ENCODE measurements around the gene STAT1.
"Not testable (repeated sequence)": the region's sequence is repeated elsewhere in the genome, so short reads cannot be mapped to it uniquely, and the experiment has no call there.

The STAT1 gene

DNA sequence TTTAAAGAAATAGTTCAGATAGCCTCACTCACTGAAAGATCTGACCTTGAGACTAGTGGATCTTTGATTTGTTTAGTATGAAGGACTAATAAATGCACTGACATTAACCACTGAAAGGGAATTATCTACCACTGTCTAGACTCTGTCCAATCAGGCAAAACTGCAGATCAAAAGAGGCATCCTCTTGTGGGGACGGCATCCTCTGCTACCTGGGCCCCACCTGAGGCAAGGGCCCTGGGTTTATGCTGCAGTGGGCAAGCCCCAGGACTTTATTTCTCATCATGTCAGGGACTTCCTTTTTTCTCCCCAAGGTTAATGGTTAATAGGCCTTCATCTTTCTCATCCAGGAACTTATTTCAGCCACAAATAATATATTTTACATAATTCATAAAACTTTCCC, 32.2 kb downstream of the STAT1 start:
- DNase-seq (ENCODE audit: low read depth in 2 of 2) = no peak

DNA sequence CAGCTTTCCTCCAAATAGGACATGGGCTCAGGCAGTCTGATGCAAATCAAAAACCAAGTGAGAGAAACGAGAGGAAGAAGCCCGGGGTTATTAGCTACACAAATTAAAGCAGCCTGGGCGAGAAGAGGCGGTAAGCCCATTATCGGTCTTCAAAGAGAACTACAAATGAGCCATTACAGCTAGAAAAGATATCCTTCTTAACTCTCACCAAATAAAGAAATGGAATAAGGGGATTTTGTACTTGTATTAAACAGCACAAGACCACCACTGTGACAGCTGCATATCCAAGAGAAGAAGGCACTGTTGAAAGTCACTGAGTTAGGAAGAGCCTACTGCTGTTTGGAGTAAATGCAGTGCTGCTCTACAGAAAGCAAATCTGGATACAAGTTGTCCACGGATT, 32.6 kb downstream of the STAT1 start:
- no peak for DNase-seq (ENCODE audit: low read depth in 2 of 2)

DNA sequence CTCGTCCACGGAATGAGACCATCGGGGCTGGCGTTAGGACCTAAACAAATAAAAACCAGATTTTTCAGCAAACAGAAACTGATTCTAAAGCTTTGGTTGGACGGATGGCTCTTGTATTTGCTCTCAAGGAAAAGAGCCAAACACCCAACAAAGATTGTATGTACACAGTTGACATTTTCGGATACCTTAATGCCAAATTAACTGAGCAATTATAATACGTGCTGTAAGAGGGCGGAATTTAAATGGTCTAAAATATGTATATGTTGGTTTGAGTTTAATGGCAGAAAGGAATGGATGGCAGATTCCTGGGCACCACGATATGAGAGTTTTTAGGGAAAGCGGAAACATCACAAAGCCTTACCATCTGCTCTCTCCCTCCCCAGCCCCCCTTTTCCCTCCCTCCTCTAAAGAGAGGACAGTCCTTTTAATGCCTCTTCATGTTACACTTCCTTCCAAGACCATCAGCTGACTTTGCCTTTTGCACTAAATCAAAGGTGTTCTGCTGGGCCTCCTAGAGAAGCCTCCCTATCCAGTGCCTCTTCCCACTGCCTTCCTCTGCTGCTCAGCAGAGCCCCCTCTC, 33.3 kb downstream of the STAT1 start:
- DNase-seq (ENCODE audit: low read depth in 2 of 2) = no peak

DNA sequence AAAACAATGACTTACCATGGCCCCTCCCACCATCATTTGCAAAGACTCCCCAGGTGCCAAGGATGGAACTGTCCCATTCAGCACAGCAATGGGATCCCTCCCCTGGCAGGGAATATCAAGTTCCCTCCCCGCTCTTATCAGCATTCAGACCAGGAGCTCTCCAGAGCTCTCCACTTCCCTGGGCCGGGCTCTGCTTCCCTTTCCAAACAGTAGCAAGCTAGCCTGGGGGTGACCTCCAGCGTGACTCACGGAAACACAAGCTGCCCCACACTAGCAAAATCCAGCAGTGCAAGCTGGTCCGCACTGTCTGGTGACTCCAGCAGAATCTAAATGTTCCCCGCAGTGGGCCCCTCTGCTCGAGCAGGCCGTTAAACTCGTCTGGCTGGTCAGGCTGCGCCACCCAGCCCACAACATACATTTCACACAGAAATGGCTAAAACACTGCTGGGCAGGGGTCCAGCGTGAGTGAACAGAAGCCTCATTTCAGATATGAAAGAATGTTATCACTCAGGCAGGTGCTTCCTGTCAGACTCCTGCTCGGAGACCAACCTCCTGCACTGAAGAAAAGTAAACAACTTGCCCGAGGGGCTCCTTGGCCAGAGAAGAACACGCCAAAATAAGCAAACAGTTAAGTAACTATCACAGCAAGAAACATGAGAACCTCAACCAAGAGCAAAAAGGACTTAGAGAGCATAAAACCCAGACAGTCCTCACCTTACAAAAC, 33.9 kb downstream of the STAT1 start:
- DNase-seq (ENCODE audit: low read depth in 2 of 2) = no peak

DNA sequence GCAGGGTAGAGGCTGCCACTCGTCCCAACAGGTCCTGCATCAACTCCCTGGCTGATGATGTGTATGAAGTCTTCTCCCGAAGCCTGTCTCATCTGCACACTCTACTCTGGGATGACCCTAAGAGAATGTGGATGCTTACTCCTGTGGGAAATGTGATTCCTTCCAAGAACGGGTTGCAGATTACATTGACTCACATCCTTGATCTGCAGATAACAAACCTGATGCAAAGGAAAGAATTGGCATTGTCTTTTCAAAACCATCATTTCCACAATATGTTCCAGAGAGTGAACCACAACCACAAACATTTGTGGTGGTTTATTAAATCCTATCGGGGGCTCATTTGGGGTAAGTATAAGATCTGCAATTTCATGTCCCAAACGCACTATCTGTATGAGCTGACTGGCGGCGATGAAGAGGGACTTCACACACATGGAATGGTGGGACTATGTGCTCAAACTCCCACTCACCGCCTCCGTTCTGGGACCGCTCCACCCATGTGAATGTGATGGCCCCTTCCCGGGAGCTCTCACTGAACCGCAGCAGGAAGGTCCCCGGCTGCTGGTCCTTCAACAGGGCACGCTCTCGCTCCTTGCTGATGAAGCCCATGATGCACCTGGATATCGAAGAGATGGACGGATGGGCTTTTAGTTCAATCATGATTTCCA, 35.5 kb downstream of the STAT1 start:
- DNase-seq (ENCODE audit: low read depth in 2 of 2) = no peak

DNA sequence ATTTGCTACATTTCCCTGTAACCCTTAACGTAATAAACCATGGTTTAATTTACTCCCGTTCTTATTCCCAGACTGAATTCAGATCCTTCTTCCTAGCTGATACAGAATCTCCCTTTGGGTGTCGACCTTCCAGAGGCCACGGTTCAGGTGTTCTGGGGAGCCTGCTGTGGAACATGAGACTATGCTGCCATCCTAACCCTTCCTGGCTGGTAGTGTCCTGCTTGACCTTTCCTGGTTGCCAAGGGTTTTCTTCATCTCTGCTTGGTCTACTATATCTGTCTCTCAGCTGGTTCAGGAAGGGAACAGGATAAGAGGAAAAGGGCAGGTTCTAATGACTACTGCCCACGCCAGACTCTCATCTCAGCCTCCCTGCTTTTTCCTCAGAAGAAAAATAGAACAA, 36.5 kb downstream of the STAT1 start:
- DNase-seq (ENCODE audit: low read depth in 2 of 2) = no peak

DNA sequence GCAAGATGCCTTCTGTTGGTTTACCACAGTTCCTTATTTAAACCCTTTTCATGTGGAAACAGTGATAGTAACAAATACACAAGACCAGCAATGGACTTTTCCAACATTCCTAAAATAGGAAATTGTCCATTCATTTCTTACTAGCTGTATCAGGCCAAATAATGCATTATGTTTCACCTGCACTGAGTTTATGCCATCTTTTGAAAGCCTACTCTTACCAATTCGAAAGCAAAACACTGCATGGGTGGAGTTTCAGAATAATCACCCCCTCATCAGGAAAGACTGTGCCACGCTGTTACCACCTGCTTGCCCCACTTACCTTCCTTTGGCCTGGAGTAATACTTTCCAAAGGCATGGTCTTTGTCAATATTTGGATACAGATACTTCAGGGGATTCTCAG, 37.5 kb downstream of the STAT1 start:
- no peak for DNase-seq (ENCODE audit: low read depth in 2 of 2)

DNA sequence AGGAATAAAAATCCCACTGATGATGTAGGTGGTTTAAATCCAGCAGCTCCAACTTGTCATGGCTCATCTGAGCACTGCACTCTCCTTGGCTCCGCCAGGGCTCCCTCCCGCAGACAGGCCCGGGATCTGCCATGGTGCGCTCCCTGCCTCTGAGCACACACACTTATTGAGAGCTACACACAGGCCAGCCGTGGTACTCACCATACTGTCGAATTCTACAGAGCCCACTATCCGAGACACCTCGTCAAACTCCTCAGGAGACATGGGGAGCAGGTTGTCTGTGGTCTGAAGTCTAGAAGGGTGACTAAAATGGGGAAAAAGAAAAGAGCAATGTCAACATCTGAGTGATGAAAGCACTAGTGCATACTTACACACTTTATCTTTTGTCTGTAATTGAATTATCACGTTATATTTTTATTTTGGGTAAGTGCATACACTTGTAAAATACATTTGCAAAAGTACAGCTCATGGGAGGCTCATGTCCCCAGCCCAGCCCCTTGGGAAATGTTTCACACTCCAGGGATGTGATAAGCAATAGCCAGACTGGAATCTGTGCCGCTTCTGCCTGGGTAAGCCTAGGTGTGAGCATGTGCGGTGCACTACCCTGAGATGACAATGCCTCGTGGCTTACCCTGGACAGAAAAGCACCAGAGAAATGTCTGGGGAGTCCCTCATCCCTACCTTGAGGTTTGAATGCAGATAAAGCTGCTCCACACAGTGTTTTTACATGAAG, 39.2 kb downstream of the STAT1 start:
- DNase-seq (ENCODE audit: low read depth in 2 of 2) = no peak

DNA sequence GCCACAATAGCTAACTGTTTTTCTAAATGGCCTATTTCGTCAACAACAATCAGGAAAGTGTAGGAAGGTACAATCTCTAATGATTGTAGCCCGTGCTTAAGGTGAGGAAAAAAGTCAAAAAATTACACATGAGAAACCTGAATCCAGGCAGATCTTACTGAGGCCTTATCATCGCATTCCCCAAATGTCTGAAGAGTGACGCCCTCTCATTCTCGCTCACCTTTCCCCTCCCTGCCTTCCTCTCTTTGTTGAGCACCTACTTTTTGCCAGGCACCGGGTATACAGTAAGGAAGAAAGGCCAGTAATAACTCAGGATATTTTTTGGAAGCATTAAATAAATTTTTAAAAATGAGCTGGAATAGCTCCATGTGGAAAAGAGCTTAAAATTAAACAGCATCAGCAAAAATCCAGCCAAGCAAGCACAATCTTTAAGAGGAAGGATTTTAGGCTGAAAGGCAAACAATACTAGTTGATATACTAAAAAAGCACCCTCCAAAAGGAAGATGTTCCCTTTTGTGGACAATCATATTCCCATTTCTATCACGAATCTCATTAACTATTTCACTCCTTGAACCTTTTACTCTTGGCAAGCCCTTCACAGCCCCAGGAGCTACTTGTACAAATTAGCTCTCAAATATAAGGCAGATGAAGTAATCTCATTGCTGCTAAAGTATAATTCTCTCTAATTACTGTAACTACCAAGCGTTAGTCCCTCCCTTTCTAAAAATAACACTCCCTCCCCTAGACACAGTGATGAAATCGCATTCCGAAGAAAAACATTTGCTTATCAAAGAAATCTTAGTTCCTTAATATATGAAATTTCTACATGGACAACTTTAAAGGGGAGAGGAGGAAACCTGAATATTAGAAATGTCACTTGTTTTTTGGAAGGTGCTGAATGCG, 40.0 kb downstream of the STAT1 start:
- no peak for DNase-seq (ENCODE audit: low read depth in 2 of 2)

DNA sequence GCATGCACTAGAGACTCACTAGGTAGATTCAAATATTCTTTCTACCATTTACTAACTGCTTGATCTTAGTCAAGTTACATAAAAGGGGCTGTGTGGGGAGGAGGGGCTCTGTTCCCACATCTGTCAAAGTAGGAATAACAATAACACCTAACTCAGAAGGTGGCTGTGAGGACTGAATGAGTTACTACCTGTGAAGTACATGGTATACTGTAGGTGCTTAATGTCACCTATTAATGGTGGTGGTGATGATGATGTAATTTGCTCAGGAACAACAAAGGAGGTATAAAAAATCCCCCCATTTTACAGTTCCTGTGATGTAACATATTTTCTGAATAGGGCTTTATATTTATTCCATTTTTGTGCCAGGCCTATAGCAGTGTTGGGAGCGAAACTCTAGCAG, 40.7 kb downstream of the STAT1 start:
- DNase-seq (ENCODE audit: low read depth in 2 of 2) = no peak

DNA sequence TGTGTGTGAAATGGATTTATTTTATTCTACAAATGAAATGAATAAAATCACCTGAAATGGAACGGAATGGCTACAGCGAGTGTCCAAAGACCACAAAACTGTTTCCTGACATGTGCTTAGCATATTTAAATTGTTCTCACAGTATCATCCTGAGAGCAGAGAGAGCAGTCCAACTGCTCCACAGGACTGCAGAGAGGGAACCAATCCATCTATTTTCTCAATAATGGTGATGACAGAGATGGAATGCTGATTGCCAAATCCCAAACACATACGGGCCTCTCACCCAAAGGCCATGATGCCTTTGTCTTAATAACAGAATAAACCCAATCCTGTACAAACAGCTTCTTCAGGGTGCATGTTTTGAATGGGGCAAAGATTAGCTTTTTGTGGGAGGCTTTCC, 41.1 kb downstream of the STAT1 start:
- DNase-seq (ENCODE audit: low read depth in 2 of 2) = no peak

DNA sequence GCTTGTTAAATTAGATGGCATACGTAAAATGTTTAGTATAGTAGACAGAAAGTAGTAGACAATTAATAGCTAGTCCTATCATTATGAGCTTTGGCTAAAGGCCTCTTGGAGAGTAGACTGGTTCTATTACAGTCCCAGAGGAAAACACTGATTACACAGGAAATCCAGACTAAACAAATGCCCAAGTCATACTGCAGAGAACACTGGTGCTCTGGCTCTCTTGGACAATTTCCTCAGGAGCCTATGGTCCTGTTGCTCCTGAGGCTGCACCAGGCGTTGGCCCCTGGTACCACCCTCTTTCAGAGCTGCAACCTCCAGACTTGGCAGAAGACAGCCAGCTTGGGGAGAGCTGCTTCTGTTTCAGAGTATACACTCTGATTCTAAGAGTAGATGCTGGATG, 41.8 kb downstream of the STAT1 start:
- DNase-seq (ENCODE audit: low read depth in 2 of 2) = no peak

DNA sequence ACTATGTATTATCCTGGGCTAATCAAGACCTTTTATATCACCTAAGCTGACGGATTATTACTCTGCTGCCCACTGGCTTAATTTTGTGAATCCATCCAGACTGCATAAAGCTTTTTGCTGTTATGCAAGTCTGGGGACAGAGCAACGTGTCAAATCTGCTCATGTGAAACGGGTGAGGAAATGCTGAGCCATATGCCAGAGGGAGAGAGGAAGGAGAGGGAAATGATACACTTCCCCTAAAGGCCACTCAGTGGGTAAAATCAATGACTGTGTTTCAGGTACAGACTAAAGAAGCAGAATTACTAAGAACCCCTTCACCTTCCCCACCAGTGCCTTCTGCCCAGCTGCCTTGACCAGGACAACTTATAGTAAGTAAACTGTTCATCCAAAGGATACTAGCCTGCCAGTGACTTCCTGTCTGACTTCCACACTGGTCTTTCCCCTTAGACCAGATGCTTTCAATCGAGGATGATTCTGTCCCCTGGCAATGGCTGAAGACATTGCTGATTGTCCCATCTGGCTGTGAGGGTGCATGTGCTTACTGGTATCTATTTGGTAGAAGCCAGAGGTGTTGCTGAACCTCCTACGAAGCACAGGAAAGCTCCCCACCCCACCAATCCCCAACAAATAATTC, 43.0 kb downstream of the STAT1 start:
- no peak for DNase-seq (ENCODE audit: low read depth in 2 of 2)

DNA sequence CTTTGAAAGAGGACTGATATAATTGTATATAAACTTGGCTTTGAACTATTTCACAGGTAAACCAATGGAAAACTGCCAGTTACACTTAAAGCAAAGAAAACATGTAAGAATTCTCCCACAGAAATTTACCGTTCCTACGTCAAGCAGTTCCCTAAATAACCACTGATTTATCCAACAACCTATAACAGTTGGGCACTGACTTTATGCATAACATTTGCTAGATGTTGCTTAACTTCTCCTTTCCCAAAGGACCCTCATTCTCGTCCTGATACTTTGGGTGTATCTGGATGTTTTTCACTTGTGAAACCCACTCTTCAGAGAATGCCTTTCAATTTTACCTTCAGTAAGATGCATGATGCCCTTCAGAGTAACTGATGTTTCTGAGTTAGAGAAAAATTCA, 43.8 kb downstream of the STAT1 start:
- no peak for DNase-seq (ENCODE audit: low read depth in 2 of 2)

DNA sequence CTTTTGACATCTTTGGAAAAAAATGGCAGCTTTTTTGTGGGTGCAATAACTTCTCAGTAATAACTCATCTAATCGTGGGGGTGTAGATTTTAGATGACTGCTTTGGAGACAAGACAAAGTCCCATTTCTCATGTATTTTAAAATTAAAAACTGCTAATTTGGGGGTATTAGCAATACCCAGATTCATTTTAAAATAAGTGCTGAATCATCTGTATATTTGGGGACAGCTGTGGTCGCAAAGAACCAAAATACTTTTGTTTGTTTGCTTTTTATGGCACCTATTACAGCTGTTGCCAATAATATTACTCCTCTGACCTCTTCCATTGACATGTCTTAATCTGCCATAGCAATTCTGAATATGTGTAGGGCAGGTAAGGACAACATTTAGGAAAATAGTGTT, 45.4 kb downstream of the STAT1 start:
- DNase-seq (ENCODE audit: low read depth in 2 of 2) = no peak

DNA sequence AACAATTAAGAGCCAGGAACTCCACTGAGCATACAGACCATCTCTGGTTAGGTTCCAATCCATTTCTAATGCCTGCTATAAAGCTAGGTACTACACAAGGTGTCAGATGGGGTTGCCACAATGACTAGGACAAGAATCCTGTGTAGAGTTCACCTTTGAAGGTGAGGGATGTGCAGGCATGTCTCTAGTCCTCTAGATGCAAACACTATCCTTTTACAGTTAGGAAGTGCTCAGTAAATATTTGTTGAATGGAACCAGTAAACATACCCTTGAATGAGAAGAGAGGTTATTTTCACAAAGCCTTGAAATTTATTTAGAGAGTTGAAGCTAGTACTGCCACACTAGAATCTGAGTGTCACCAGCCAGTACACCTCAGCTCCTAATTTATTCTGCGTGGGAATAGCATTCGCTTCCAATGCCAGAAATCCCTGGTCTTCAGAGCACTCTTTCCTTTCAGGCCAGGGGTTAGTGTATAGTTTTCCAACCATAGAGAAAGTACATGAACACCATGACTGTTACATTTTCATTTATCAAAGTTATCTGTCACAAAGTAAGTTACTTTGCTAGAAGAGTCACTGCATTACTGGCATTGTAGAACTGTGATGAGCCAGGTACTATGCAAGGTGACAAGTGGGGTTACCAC, 48.3 kb downstream of the STAT1 start:
- DNase-seq (ENCODE audit: low read depth in 2 of 2) = no peak

DNA sequence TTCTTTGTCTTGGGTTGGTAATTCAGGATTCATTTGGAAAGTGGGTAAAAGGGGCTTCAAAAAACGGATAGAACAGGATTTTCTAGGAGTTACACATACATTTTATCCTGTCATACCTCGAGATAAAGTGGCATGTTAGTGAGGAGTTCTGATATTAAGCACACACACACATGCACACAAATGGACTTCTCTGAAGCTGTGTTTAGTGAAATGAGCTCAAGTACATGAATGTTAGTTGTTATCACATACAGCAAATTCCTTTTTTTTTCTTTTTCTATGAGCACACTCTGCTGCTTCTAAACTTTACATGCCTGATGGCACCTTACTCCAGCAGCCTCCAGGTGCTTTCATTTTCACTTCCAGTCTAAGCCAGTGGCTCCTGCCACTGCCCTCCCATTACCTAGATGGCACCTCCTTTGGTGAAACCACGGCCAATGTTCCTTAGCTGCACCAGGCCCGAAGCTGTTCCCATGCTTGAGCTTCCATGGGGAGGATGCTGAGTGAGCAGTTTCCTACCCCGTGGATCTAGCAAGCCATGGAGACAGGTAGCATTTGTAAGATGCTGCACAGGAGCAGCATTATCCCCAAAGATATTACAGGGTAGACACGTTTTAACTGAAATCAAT, 49.7 kb downstream of the STAT1 start:
- no peak for DNase-seq (ENCODE audit: low read depth in 2 of 2)

DNA sequence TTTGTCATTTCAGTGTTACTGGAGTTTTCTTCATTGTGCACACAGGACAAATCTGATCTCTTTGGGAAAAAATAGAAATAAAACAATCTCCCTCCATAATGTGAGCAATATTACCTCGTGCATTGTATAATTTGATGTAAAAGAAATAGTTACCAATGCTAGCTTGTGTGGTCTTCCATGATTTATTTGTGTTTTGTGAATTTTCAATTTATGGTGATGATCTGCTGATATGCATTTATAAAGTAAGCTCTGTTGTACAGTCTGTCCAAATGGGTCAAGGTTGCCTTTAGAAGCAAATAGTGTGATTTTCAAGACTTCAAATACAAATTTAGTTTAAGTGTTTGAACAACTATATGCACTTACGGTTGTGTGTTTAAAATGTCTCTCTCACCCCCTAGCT, 50.9 kb downstream of the STAT1 start:
- no peak for DNase-seq (ENCODE audit: low read depth in 2 of 2)

DNA sequence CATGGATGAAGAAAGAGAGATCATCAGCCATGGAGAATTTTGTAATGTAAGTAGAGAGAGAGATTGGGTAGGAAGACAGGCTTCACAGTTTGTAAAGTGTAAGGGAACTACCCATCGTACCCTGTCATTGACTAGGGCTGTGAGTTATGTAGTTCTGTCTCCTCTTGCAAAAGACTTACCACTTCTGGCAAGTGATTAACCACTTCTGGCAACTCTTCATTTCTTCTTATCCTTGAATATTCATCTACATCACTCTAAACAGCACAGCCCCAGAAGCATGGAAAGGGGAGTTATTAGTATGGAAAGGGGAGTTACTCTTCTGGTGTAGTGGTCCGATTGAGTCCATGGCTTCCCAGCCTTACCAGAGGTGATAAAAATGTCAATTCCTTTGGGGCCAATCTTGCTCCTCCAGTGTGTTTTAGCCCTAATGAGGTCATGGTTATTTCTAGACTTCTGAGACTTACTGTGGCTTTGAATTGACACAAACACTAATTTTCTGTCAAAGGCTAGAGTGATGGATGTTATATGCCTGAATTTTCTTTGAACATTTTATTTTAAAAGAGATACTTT, 52.0 kb downstream of the STAT1 start:
- no peak for DNase-seq (ENCODE audit: low read depth in 2 of 2)

DNA sequence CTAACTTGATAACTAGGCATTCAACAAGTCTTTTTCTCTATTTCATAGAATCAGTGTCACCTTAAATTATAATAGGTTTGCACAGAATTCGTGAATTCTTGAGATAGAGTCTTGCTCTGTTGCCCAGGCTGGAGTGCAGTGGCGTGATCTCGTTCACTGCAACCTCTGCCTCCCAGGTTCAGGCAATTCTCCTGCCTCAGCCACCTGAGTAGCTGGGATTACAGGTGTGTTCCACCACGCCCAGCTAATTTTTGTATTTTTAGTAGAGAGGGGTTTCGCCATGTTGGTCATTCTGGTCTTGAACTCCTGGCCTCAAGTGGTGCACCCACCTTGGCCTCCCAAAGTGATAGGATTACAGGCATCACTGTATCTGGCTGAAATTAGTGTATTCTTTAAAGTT, 52.9 kb downstream of the STAT1 start:
- DNase-seq (ENCODE audit: low read depth in 2 of 2) = not testable (repeated sequence)
